Caco-2 (cell line): ENCODE measurements around the gene GBA3. TPM values are rescaled to one million over a fixed set of nuclear protein-coding genes. Genes with fewer than 3 reads are reported as not detected.

Experiments used
- BruUV-seq: library from RNA; stranded (reverse); fragments of 400-500 nt; replicated peaks from 2 replicates; lab custom pipeline; 2021; lab: Mats Ljungman, UMichigan
- CTCF ChIA-PET: fragments of 300-600 bp; sonication (Branson Sonifier 250); formaldehyde crosslinking; loops from one replicate; lab custom pipeline; 2022; ENCODE audit warnings: antibody characterized with exemption; lab: Charles Lee
- POLR2A ChIA-PET: fragments of 300-600 bp; sonication (Branson Sonifier 250); formaldehyde crosslinking; loops from one replicate; lab custom pipeline; 2022; ENCODE audit warnings: antibody characterized with exemption; lab: Charles Lee
- DNase-seq, 2 experiments: peaks; one replicate each; pipeline versions ENCODE4 v3.0.0 to v3.0.0-alpha.2; 2020 to 2022
- H3K27me3 ChIP-seq: replicated peaks from 2 replicates; pipeline ENCODE4 v1.6.0; 2011; ENCODE audit warnings: low read length; ENCODE audit not compliant: control insufficient read depth, insufficient read depth
- H3K36me3 ChIP-seq: 2 replicates; pipeline ENCODE4 v1.5.1; 2011; ENCODE audit warnings: low read length; ENCODE audit not compliant: control insufficient read depth, insufficient read depth
- H3K4me1 ChIP-seq: fragments of 250-450 bp; sonication (Bioruptor Pico); 2 replicates; pipeline ENCODE4 v1.5.1; 2020; ENCODE audit warnings: mild to moderate bottlenecking
- H3K4me3 ChIP-seq: 2 replicates; pipeline ENCODE4 v1.5.1; 2011; ENCODE audit warnings: low read depth, mild to moderate bottlenecking, control low read depth, low read length
- H3K9me3 ChIP-seq: fragments of 250-450 bp; sonication (Bioruptor Pico); 2 replicates; pipeline ENCODE4 v1.5.1; 2020; ENCODE audit warnings: mild to moderate bottlenecking, moderate library complexity
- H3K27ac Mint-ChIP-seq: one replicate; pipeline ENCODE4 v1.8.0; 2022; ENCODE audit warnings: mixed read lengths; ENCODE audit not compliant: unreplicated experiment
- H3K27me3 Mint-ChIP-seq: one replicate; pipeline ENCODE4 v1.8.0; 2022; ENCODE audit warnings: mixed read lengths; ENCODE audit not compliant: insufficient read depth, unreplicated experiment
- H3K36me3 Mint-ChIP-seq: one replicate; pipeline ENCODE4 v1.8.0; 2022; ENCODE audit warnings: mild to moderate bottlenecking, mixed read lengths; ENCODE audit not compliant: insufficient read depth, unreplicated experiment
- H3K4me1 Mint-ChIP-seq: one replicate; pipeline ENCODE4 v1.8.0; 2022; ENCODE audit warnings: low read depth, mixed read lengths; ENCODE audit not compliant: unreplicated experiment
- H3K4me3 Mint-ChIP-seq: one replicate; pipeline ENCODE4 v1.8.0; 2022; ENCODE audit warnings: mild to moderate bottlenecking, moderate library complexity, mixed read lengths; ENCODE audit not compliant: unreplicated experiment
- H3K9me3 Mint-ChIP-seq: one replicate; pipeline ENCODE4 v1.8.0; 2022; ENCODE audit warnings: mixed read lengths; ENCODE audit not compliant: unreplicated experiment
- intact Hi-C: fragments of 100-400 bp; cut with micrococcal nuclease; formaldehyde crosslinking; loops from one replicate; pipeline ENCODE4 v1.10.0; 2022; ENCODE audit not compliant: unreplicated experiment
- total RNA-seq: library from RNA; stranded (reverse); gene quantifications from 2 replicates; pipeline ENCODE4 v1.2.3, GENCODE V29; 2022
- TF ChIP-seq, protein P1 (sequence below), 2 experiments: fragments of 200-600 bp in 1 of 2; IDR thresholded peaks; 1 replicate in 1 of 2; 2 replicates in 1 of 2; pipeline versions ENCODE4 v1.5.1 to v1.8.0; 2011 to 2022; ENCODE audit warnings: antibody characterized with exemption in 1 of 2, control low read depth in 1 of 2, inconsistent platforms in 1 of 2, low read depth in 1 of 2, low read length in 1 of 2, mild to moderate bottlenecking in 1 of 2, moderate library complexity in 1 of 2; ENCODE audit not compliant: insufficient read depth in 1 of 2, severe bottlenecking in 1 of 2, unreplicated experiment in 1 of 2

Gene GBA3
- total RNA-seq, 1 experiment from 2014 or later: 0.25 TPM

DNA sequence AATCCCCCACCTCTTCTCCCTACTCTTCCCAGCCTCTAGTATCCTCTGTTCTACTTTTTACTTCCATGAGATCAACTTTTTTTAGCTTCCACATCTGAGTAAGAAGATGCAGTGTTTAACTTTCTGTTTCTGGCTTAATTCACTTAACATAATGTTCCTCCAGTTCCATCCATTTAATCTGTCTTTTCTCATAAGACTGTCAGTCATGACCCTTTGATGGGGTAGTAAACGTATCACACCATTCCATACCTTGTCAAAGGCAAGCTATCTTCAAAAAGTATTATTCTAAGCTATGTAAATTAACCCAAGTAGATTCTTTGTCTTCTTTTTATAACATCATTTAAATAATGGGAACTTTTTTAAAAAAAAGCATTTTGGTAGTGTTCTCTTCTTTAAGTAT, 15.0 kb upstream of the GBA3 start:
- Histone ChIP-seq H3K4me1 (peaks cover 13% of the 10 kb centered on the region), H3K4me3 (no peak overlapping the region), H3K36me3 (no peaks in the 10 kb centered on the region), H3K27me3 (no peaks in the 10 kb centered on the region), H3K9me3 (no peaks in the 10 kb centered on the region)
- no peaks in the 10 kb centered on the region for H3K9me3 Mint-ChIP-seq
- peaks cover 6% of the 10 kb centered on the region for H3K36me3 Mint-ChIP-seq
- peaks cover 4% of the 10 kb centered on the region for H3K27me3 Mint-ChIP-seq
- TF ChIP-seq, protein P1, sequence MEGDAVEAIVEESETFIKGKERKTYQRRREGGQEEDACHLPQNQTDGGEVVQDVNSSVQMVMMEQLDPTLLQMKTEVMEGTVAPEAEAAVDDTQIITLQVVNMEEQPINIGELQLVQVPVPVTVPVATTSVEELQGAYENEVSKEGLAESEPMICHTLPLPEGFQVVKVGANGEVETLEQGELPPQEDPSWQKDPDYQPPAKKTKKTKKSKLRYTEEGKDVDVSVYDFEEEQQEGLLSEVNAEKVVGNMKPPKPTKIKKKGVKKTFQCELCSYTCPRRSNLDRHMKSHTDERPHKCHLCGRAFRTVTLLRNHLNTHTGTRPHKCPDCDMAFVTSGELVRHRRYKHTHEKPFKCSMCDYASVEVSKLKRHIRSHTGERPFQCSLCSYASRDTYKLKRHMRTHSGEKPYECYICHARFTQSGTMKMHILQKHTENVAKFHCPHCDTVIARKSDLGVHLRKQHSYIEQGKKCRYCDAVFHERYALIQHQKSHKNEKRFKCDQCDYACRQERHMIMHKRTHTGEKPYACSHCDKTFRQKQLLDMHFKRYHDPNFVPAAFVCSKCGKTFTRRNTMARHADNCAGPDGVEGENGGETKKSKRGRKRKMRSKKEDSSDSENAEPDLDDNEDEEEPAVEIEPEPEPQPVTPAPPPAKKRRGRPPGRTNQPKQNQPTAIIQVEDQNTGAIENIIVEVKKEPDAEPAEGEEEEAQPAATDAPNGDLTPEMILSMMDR (IDR thresholded peaks at IDR 0.05; ENCODE audit: insufficient read depth in 1 of 2, low read depth in 1 of 2, low read length in 1 of 2, severe bottlenecking in 1 of 2, unreplicated experiment in 1 of 2): no peak
- CTCF ChIA-PET: no interaction called here
- POLR2A ChIA-PET: no interaction called here
- H3K27ac Mint-ChIP-seq: no peak overlapping the region
- no TSS peak for BruUV-seq
- intact Hi-C loops: no loop called here
- DNase-seq: no peak
- peaks cover 23% of the 10 kb centered on the region for H3K4me1 Mint-ChIP-seq
- no peak overlapping the region for H3K4me3 Mint-ChIP-seq

DNA sequence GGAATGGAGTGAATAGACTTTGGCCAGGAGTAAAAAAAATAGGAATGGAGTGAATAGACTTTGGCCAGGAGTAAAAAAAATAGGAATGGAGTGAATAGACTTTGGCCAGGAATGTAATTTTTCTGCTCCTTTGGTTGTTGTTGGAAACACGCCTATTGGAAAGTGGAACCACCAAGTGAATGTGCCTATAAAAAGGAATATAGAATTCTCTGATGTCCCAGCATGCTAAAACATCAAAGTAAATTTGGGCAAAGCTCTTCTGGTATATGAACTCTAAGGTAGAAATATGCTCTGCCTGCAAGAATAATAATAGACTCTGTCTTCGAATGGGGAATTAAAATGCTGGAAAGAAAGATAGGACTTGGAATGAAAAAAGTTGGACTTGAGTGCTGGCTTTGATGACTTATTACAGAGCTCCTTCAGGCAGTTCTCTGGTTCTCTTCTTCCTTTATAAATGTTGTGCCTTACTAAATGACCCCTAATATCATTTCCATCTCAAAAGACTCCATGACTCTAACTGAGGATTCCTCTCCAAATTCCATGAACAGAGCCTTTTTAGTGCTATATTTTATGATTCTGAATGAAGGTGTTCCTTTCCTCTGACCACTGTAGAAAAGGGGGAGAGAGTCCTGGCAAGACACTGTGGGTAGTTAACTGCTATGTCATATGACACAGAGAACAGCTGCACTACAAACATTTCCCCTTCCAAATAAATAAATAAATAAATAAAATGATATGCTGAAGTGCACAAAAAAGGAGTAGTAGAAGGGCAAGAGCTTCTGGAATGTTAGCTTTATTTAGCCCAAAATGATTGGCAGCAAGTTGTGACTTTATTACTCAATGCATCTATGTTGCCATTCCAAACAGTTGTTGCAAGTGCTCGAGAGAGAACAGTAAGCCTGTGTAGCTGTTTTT, 13.5 kb upstream of the GBA3 start:
- POLR2A ChIA-PET: no interaction called here

DNA sequence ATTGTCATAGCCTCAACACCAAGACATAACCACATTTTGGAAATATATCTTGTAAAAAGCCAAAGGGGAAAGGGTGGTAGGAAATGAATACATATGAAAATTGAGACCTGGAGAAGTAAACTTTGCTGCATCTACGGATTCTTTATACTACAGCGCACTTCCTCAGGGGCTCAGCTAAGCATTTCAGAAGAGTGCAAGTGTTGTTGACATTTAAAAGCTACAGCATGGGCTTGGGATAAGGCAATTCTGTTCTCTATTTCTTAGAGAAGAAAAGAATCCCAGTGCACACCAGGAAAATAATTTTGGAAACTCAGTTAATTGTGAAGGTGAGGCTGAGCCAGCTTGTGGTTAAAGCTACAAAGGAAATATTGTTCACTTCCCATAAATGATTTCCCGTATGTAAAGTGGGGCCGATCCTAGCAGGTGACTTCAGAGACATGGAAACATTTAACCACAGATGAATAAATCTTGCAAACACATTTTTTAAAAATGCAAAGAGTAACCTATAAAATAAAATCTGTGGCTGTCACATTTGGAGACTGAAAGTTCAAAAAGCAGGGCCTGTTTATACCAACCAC, 12.6 kb upstream of the GBA3 start:
- intact Hi-C loops: no loop called here
- Histone ChIP-seq H3K9me3 (no peaks in the 10 kb centered on the region), H3K4me1 (peaks cover 13% of the 10 kb centered on the region), H3K36me3 (no peaks in the 10 kb centered on the region), H3K4me3 (no peak overlapping the region), H3K27me3 (no peaks in the 10 kb centered on the region)
- DNase-seq: no peak
- POLR2A ChIA-PET: no interaction called here
- TF ChIP-seq, protein P1 (IDR thresholded peaks at IDR 0.05; ENCODE audit: insufficient read depth in 1 of 2, low read depth in 1 of 2, low read length in 1 of 2, severe bottlenecking in 1 of 2, unreplicated experiment in 1 of 2): no peak
- CTCF ChIA-PET: interaction anchor here (0.5 kb wide), 1 partner anchor 143 kb away, joined by 3 read pairs; no protein-coding TSS in a partner anchor
- Mint-ChIP-seq H3K27me3 (peaks cover 2% of the 10 kb centered on the region), H3K36me3 (peaks cover 6% of the 10 kb centered on the region), H3K27ac (no peak overlapping the region), H3K4me1 (peaks cover 29% of the 10 kb centered on the region), H3K9me3 (no peaks in the 10 kb centered on the region), H3K4me3 (no peak overlapping the region)
- BruUV-seq: no TSS peak

More for the DNA sequence above, 13.5 kb upstream of the GBA3 start:
- peaks cover 6% of the 10 kb centered on the region for H3K36me3 Mint-ChIP-seq
- no peaks in the 10 kb centered on the region for H3K9me3 ChIP-seq
- H3K4me1 ChIP-seq: peaks cover 13% of the 10 kb centered on the region
- peaks cover 4% of the 10 kb centered on the region for H3K27me3 Mint-ChIP-seq
- TF ChIP-seq, protein P1 (IDR thresholded peaks at IDR 0.05; ENCODE audit: insufficient read depth in 1 of 2, low read depth in 1 of 2, low read length in 1 of 2, severe bottlenecking in 1 of 2, unreplicated experiment in 1 of 2): no peak
- H3K27me3 ChIP-seq: no peaks in the 10 kb centered on the region
- no peaks in the 10 kb centered on the region for H3K36me3 ChIP-seq
- BruUV-seq: no TSS peak
- intact Hi-C loops: no loop called here
- H3K4me1 Mint-ChIP-seq: peaks cover 23% of the 10 kb centered on the region
- no peaks in the 10 kb centered on the region for H3K9me3 Mint-ChIP-seq
- no peak overlapping the region for H3K27ac Mint-ChIP-seq
- H3K4me3 Mint-ChIP-seq: no peak overlapping the region
- H3K4me3 ChIP-seq: no peak overlapping the region
- CTCF ChIA-PET: no interaction called here
- no peak for DNase-seq
